Measurements from ENCODE around the gene CABLES1. TPM values are rescaled to one million over a fixed set of nuclear protein-coding genes. Genes with fewer than 3 reads are reported as not detected.

CABLES1 gene
- total and polyA plus RNA-seq, 2 of the 8 experiments (the other 6 are each of a cell fraction or from before 2014, with no cell fraction given): 9.2 to 26.4 TPM

DNA sequence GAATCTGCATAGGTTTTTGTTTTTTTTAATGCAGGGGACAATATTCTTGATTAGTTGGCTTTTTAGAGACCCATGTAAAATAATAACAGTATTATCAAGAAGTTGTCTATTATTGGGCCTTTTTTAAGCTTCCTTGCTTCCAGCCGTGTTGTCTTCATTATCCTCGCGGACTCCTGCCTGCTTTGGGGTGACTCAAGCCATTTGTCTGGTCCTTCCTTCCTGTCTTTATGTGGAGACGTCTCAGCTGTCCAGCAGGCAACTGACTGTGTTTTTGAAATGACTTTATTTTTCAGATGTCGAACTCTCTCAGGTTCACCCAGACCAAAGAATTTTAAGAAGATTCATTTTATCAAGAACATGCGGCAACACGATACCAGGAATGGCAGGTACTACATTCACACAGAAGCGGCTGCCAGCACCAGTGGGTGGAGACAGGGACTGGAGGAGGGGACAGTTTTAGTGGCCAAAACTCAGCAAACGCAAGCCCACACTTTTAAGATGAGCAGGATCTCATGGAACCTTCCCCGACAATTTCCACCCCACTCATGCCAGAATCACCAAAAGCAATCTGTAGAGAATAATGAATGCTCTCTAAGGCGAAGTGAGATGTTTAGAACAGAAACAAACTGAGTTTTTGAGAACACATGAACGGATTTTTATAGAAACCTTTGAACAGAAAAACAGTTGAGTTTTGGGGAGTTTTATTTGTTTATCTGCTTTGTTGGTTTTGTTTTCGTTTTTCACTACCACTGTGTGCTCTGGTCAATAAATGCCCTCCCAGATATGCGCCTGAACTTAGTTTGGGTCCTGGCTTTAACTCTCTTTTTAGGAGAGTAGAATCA lies 59.1 kb downstream of the CABLES1 start:
- Histone ChIP-seq H3K27me3 (replicated peaks in 1 of 4; ENCODE audit: control insufficient read depth in 3 of 4, extremely low read depth in 1 of 4, insufficient read depth in 3 of 4, low read length in 3 of 4) (no peaks in the 10 kb centered on the region), H4K91ac (replicated peaks; ENCODE audit: insufficient read length, low read length) (no peak overlapping the region), H3K23ac (ENCODE audit: insufficient read length) (no peak overlapping the region), H2AK5ac (ENCODE audit: low read depth, low read length) (no peak overlapping the region), H2BK5ac (ENCODE audit: low read depth, low read length) (no peak overlapping the region), H3K9me3 (ENCODE audit: insufficient read depth in 2 of 2, low read depth in 1 of 2, low read length in 1 of 2) (no peaks in the 10 kb centered on the region), H3K36me3 (ENCODE audit: control insufficient read depth in 2 of 4, insufficient read depth in 4 of 4, low read length in 3 of 4) (peaks cover 0 to 26% (median 3%) of the 10 kb centered on the region in 4 experiments; a peak in 4 of 8 replicates), H2BK120ac (replicated peaks; ENCODE audit: low read depth, low read length) (no peak overlapping the region), H3K27ac (ENCODE audit: low read depth, low read length) (no peak overlapping the region), H4K8ac (ENCODE audit: extremely low read depth, insufficient read depth, low read length) (no peak overlapping the region), H3K4ac (replicated peaks; ENCODE audit: insufficient read length, low read depth, low read length) (no peak overlapping the region), H4K5ac (ENCODE audit: insufficient read length, low read depth, low read length) (no peak overlapping the region), H3K4me2 (ENCODE audit: insufficient read depth in 1 of 2, low read depth in 2 of 2, low read length in 2 of 2) (no peak overlapping the region), H2BK12ac (ENCODE audit: low read depth, low read length) (no peak overlapping the region), H2BK20ac (ENCODE audit: low read length) (peak overlapping the region; percentile 16; the same call in 1 of the 2 replicates), H3K23me2 (ENCODE audit: low read depth, low read length) (no peaks in the 10 kb centered on the region), H3K9ac (replicated peaks in 1 of 4; ENCODE audit: extremely low read depth in 1 of 4, low read depth in 3 of 4, low read length in 3 of 4) (no peak overlapping the region; a peak in 1 of 7 replicates), H3K4me1 (replicated peaks in 1 of 4; ENCODE audit: control insufficient read depth in 3 of 4, insufficient read depth in 4 of 4, low read length in 3 of 4) (peaks cover 5 to 15% (median 12%) of the 10 kb centered on the region in 4 experiments; a peak in 6 of 7 replicates), H2AFZ (ENCODE audit: low read length) (no peak overlapping the region), H3K14ac (ENCODE audit: insufficient read length) (no peak overlapping the region), H2BK15ac (ENCODE audit: low read length) (no peak overlapping the region), H3K56ac (replicated peaks; ENCODE audit: insufficient read length, low read depth, low read length) (no peak overlapping the region), H3K79me1 (ENCODE audit: low read depth, low read length) (no peaks in the 10 kb centered on the region; the same call in 1 of the 2 replicates), H3K79me2 (ENCODE audit: control insufficient read depth in 1 of 2, insufficient read depth in 2 of 2, low read length in 2 of 2) (peaks cover 0 to 3% of the 10 kb centered on the region in 2 experiments; a peak in 1 of 4 replicates), H3K4me3 (ENCODE audit: extremely low read depth in 1 of 4, insufficient read depth in 2 of 4, low read depth in 3 of 4, low read length in 4 of 4) (no peak overlapping the region), H3K18ac (ENCODE audit: extremely low read depth, low read length) (no peak overlapping the region), H4K20me1 (replicated peaks in 1 of 2; ENCODE audit: control insufficient read depth in 1 of 2, insufficient read depth in 2 of 2, low read length in 2 of 2) (peaks cover 0 to 5% of the 10 kb centered on the region in 2 experiments)
- CTCF ChIA-PET (ENCODE audit: partially characterized antibody): interaction anchor here (0.7 to 5.2 kb wide), 6 partner anchors 9 to 219 kb away, joined by 3 to 59 read pairs (median 5); no protein-coding TSS in a partner anchor
- WGBS, 2 experiments (ENCODE audit: extremely low coverage in 1 of 2, insufficient coverage in 1 of 2, insufficient read length in 1 of 2, insufficient replicate concordance in 2 of 2, low coverage in 1 of 2, low lambda C conversion rate in 2 of 2, missing lambda C conversion rate in 1 of 2): 87% methylated on average over 14 of the region's 14 CpGs; no CpG with 5 or more reads in 1 of the 2 experiments
- FAIRE-seq (no peak), DNase-seq (ENCODE audit: low read depth in 1 of 2, low spot score in 2 of 2) (no peak)
- POLR2A ChIA-PET (ENCODE audit: partially characterized antibody): no interaction called here
- TF ChIP-seq SRF (IDR thresholded peaks at IDR 0.05; ENCODE audit: low read depth, low read length) (no peak), SP2 (IDR thresholded peaks at IDR 0.05; ENCODE audit: low read length) (no peak), HDAC2 (IDR thresholded peaks at IDR 0.05; ENCODE audit: borderline replicate concordance in 1 of 2, low read depth in 2 of 2, low read length in 2 of 2) (no peak), EZH2 (IDR thresholded peaks at IDR 0.05; ENCODE audit: low read depth, low read length, severe bottlenecking) (no peak), POLR2AphosphoS5 (IDR thresholded peaks at IDR 0.05; ENCODE audit: low read depth, low read length) (no peak), SUZ12 (IDR thresholded peaks at IDR 0.05; ENCODE audit: low read length) (no peak)
